NCI-H2171 (cell line): ENCODE data around the gene CCDC13.

Source experiments
- DNase-seq: peaks from one replicate; lab custom pipeline; 2025; lab: John Stamatoyannopoulos, UW

The CCDC13 gene

DNA sequence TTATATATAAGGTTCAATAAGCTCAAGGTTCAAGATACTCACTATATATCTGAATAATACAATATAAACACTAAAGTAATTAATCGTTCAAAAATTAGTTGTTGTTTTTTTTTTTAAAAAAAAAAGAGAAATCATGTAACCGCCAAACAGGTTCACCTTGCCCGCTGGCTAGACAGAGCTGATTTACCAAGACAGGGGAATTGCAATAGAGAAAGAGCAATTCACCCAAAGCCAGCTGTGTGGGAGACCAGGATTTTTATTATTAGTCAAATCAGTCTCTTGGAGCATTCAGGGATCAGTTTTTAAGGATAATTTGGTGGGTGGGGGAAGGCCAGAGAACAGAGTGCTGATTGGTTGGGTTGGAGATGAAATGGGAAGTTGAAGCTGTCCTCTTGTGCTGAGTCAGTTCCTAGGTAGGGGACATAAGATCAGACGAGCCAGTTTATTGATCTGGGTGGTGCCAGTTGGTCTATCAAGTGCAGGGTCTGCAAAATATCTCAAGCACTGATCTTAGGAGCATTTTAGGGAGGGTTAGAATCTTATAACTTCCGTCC, 23.4 kb upstream of the CCDC13 start:
- DNase-seq, result no peak

DNA sequence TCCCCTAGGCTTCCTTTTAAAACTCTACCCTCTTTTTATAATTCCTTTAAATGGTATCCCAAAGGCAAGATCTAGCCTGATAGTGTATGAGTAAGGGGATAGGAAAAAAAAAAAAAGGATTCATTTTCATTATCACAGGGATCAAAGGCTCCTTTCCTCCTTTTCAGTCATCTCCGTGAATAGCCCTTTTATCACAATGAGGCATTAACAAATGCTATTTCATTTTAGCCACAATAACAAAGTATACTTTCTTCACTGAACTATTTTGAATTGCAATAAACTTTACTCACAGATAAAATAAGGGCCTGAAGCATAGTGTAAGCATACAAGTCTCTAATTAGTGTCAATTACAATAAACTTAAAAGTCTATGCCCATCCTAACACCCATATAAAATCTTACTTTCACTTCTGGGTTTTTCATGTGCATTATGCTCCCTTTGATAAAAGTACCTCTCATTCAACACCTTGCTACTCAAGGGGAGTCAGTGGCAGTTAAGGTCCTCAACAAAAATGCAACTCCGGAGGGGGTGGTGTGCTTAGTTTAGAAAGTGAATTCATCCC, 22.6 kb upstream of the CCDC13 start:
- no peak for DNase-seq

DNA sequence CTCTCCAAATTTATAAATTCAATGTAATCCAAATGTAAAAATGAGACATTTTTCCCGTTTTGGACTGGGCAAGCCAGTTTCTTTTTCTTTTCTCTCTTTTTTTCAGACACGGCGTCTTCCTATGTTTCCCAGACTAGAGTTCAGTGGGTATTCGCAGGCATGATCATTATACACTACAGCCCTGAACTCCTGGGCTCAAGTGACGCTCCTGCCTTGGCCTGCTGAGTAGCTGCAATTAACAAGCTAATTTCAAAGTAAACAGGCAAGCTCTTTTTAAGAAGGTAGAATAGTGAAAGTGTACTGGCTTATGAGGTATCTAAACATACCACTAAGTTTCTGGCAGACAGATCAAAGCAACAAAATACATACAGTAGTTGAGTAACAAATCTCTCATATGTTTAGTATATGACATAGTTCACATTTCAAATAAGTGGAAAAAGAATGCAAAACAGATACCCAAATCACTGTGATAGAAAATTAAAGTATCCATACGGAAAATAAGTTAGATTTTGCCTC, 17.7 kb upstream of the CCDC13 start:
- no peak for DNase-seq

DNA sequence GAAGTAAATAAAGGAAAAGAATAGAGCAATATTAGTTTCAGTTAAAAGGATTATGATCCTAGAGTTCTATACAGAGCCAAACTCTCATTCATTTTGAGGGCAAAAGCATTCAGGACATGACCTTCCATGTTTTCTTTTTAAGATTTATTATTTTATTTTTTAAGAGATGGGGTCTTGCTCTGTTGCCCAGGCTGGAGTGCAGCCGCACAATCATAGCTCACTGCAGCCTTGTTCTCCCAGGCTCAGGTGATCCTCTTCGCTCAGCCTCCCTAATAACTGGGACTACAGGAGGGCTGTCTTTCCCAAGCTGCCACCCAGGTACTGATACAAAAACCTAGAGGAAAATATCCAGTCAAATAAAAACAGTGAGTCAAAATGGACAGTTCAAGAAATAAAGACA, 13.6 kb upstream of the CCDC13 start:
- DNase-seq, result no peak

DNA sequence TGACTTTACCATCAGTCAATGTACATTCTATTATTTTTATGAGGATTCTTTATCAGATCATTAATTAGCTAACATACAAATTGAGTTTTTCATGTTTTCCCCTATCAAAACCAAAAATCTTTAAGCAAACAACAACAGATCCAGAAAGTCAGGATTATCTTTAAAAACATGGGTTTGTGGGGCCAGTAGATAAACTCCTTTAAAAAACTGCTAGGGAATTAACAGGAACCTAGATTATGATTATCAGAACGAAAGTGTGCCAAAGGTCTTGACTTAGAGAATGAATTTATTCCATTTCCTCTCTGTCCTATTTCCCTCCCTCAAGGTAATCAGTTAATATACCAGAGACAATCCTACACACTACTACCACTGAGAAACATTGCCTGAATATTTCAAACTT, 13.2 kb upstream of the CCDC13 start:
- DNase-seq, result no peak

DNA sequence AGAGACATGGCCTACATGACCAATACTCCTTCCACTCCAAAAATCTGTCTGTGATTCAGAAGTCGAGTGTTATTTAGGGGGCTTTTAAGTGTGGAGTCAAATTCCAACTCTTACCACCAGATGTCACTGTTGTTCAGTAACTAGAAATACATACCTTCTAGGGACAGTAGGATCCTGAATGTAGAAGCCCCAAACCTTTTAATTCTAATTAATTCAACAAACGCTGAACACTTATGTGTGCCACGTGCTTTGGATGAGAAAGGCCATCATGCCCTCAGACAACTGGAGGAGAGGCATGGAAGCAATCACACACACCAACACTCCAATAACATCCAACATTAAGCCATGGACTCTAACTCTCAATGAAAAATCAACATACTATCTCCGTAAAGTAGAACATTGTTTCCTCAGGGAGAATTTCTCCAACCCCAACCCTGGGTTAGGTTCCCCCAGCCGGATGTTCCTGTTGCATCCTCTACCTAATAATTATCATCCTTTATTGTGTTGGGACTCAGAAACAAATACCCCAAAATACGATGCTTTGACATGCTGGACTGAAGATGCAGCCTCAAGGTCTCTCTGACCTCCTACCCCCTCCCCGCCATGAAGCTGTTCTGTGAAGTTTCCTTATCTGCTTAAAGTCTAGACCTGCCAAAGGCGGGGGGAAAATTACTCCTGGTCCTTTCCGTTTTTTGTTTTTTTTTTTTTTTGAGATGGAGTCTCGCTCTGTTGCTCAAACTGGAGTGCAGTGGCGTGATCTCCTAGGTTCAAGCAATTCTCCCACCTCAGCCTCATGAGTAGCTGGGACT, 8.0 kb upstream of the CCDC13 start:
- DNase-seq, result peak; percentile 5

GRCh38 chr3:42780398-42780797, 7.3 kb upstream of the CCDC13 start:
- DNase-seq, result no peak

- no peak for DNase-seq
These were observed 5.6 kb upstream of the CCDC13 start for GRCh38 chr3:42778644-42779043.

DNA sequence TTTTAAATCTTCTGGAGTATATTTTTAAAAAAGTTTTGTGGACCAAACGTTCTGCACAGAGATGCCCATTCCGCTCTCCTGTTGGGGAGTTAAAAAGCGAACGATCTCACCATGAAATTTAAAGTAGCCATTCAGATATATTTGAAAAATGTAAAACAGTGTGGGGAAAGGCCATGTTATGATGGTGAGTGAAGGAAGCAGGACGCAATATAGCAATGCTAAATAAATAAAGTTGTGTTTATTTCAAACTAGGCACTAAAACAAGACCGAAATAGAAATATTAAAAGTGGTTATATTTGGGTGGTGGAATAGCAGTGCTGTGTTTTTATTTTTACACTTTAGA, 327 bp upstream of the CCDC13 start:
- no peak for DNase-seq

DNA sequence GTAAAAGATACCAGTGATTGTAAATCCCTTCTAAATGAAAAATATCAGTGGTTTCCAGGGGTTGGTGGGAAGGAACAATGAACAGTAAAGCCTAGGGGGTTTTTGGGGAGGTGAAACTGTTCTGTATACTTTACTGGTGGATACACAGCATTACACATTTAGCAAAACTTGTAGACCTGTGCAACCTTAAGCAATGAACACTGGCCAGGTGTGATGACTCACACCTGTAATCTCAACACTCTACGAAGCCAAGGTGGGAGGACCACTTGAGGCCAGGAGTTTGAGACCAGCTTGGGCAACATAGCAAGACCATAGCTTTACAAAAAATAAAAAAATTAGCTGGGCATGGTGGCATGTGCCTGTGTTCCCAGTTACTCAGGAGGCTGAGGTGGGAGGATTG, 1.8 kb downstream of the CCDC13 start:
- no peak for DNase-seq

- DNase-seq, result no peak
These were observed 3.4 kb downstream of the CCDC13 start for GRCh38 chr3:42769477-42770131.

GRCh38 chr3:42764561-42765295, 8.3 kb downstream of the CCDC13 start:
- no peak for DNase-seq

GRCh38 chr3:42764115-42764514, 8.9 kb downstream of the CCDC13 start:
- no peak for DNase-seq

DNA sequence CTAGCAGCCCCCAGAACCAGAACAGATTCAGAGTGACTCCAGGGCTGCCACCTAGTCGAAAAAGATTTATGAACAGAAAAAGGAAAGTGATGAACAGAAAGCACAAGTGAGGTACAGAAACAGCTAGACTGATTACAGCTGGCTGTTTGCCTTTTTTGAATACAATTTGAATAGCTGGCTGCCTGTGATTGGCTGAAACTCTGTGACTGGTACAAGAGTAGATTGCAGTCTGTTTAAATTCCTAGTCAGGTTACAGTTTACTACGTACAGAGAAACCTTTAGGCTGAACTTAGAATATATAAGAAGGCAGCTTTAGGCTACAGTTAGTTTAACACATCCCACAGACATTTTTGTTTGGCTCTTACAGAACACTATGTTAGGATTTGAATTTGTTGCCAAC, 10.0 kb downstream of the CCDC13 start:
- DNase-seq, result no peak

GRCh38 chr3:42762046-42762724, 10.9 kb downstream of the CCDC13 start:
- no peak for DNase-seq

- DNase-seq, result no peak
These were observed 14.9 kb downstream of the CCDC13 start for GRCh38 chr3:42758126-42758525.

DNA sequence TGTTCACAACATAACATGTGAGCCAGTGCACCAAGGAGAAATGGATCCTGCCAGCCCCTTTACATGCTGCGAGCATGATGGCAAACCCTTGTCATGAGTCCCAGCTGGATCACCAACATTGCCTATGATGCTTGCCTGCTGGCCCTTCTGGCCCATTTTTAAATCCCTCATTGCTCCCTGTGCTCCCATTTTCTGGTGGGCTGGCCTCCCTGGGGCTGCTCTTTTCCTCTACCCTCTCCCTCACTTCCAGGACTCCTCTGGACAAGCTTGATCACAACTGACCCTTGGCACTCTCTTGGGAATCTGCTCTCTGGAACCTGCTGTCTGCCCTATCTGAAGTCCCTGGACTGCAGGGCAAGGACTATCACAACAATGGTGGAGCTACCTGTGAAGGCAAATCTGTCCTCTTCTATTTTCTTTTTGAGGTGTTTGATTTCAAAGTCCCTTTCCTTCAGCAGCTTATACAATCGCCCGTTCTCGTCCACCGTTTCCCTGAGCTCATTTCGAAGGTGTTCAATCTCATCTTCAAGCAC, 16.3 kb downstream of the CCDC13 start:
- DNase-seq, result no peak

- no peak for DNase-seq
These were observed 17.1 kb downstream of the CCDC13 start for GRCh38 chr3:42755681-42756578.

DNA sequence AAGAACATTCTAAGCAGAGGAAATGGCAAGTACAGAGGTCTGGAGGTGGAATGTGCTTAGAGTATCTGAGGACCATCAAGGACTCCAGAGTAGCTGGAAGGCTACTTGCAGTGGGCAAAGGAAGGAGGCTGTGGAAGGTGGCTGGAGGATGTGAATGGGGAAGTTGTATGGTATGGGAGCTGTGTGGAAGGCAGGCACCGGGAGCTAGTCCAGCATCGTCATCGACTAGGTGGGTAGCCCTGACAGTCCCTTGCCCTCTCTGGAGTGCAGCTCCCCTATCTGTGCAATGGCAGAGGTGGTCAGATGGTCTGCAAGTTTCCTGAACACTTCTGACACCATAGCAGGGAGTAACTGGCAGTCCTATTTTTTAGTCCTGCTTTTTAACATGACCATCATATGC, 19.3 kb downstream of the CCDC13 start:
- DNase-seq, result no peak

DNA sequence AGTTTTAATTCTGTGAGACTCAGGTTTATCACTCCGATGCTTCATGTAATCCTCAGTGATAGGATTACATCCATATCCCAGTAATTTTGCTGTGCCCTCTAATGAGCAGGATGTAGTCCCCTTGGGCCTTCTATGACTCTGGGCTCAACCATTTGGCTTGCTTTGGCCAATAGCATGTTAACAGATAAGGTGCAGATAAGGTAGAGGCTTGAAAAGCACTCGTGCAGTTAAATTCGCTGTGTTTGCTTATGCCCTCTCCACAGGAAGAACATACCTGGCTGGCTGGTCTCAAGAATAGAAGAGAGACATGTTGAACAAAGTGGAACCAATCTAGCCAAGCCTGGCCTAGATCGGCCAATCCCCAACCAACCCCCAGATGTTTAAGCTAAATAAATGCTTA, 20.1 kb downstream of the CCDC13 start:
- DNase-seq, result no peak
